GM23338 (cell line): ENCODE data around the gene TRA2B.

Experiments
- EZH2 ChIP-seq: fragments of 200-600 bp; sonication (generic); IDR thresholded peaks from one replicate; pipeline ENCODE4 v1.8.0; 2017; ENCODE audit warnings: antibody characterized with exemption, mild to moderate bottlenecking, low read depth; ENCODE audit not compliant: unreplicated experiment
- EZH2phosphoT487 ChIP-seq: fragments of 200-600 bp; sonication (generic); IDR thresholded peaks from one replicate; pipeline ENCODE4 v1.8.1; 2018; ENCODE audit warnings: antibody characterized with exemption; ENCODE audit not compliant: unreplicated experiment
- POLR2AphosphoS5 ChIP-seq: IDR thresholded peaks from 2 replicates; pipeline ENCODE4 v1.6.1; 2016; ENCODE audit warnings: antibody characterized with exemption, low read depth
- TF ChIP-seq, protein P1 (sequence below), 2 experiments: fragments of 200-600 bp in 1 of 2; sonication (generic) in 1 of 2; conservative IDR thresholded peaks; 2 replicates each; pipeline versions ENCODE4 v1.5.1 to v1.6.1; 2016 to 2017; ENCODE audit warnings: antibody characterized with exemption in 2 of 2, low read depth in 2 of 2, mild to moderate bottlenecking in 2 of 2, moderate library complexity in 1 of 2

DNA sequence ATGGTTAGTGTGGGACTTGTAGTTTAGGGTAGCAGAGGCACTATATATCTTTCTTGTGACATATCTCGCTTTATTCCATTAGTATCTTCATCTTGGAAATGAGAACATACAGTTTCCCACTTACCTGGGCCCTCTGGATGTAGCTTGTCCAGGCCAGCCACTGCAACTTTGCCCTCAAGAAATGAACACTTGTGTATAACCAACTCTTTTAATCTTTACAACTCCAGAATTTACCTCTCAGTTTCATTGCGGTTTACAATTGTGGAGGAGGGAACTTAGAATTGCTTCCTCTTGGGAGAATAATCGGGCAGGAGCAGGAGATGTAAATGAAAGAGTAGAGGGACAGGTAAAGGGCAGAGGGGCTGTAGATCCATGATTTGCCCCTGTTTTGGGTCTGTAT, 18.4 kb upstream of the TRA2B start:
- TF ChIP-seq EZH2phosphoT487 (no peak), POLR2AphosphoS5 (no peak), EZH2 (no peak)
- TF ChIP-seq, protein P1, sequence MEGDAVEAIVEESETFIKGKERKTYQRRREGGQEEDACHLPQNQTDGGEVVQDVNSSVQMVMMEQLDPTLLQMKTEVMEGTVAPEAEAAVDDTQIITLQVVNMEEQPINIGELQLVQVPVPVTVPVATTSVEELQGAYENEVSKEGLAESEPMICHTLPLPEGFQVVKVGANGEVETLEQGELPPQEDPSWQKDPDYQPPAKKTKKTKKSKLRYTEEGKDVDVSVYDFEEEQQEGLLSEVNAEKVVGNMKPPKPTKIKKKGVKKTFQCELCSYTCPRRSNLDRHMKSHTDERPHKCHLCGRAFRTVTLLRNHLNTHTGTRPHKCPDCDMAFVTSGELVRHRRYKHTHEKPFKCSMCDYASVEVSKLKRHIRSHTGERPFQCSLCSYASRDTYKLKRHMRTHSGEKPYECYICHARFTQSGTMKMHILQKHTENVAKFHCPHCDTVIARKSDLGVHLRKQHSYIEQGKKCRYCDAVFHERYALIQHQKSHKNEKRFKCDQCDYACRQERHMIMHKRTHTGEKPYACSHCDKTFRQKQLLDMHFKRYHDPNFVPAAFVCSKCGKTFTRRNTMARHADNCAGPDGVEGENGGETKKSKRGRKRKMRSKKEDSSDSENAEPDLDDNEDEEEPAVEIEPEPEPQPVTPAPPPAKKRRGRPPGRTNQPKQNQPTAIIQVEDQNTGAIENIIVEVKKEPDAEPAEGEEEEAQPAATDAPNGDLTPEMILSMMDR (conservative IDR thresholded peaks at IDR 0.05; ENCODE audit: low read depth in 2 of 2): no peak
